Stimulated activated CD4-positive, alpha-beta T cell treated with anti-CD3 and anti-CD28 coated beads, TNF-alpha, amount 100 ng/mL, for 1 hour (primary cell): Measurements from ENCODE around the gene OR2V2.

Source experiments
- DNase-seq, 3 donors: peaks; one replicate each; pipeline ENCODE4 v3.0.0-alpha.2; 2020; ENCODE audit warnings: low read depth in 3 of 3, low spot score in 1 of 3

Gene OR2V2

GRCh38 chr5:181189962-181190710, 42.8 kb downstream of the OR2V2 start:
- DNase-seq: peak in 1 of 3 donors; percentile 42

- peak in 1 of 3 donors; percentile 38 for DNase-seq
Observed at GRCh38 chr5:181190711-181191525, 43.5 kb downstream of the OR2V2 start.

GRCh38 chr5:181191526-181192336, 44.3 kb downstream of the OR2V2 start:
- DNase-seq: peak; percentile 84 to 98 (median 96)

- DNase-seq: no peak
Observed at GRCh38 chr5:181192337-181193046, 45.1 kb downstream of the OR2V2 start.

GRCh38 chr5:181193656-181194055, 46.3 kb downstream of the OR2V2 start:
- no peak for DNase-seq

- DNase-seq: no peak
Observed at GRCh38 chr5:181194489-181195248, 47.3 kb downstream of the OR2V2 start.

GRCh38 chr5:181195249-181195761, 47.9 kb downstream of the OR2V2 start:
- no peak for DNase-seq

- no peak for DNase-seq
Observed at GRCh38 chr5:181197326-181197951, 50.1 kb downstream of the OR2V2 start.

- DNase-seq: no peak
Observed at GRCh38 chr5:181198106-181198685, 50.8 kb downstream of the OR2V2 start.

GRCh38 chr5:181198905-181199519, 51.6 kb downstream of the OR2V2 start:
- no peak for DNase-seq

GRCh38 chr5:181199881-181200638, 52.7 kb downstream of the OR2V2 start:
- no peak for DNase-seq

GRCh38 chr5:181200816-181201215, 53.4 kb downstream of the OR2V2 start:
- no peak for DNase-seq

GRCh38 chr5:181203093-181203711, 55.8 kb downstream of the OR2V2 start:
- no peak for DNase-seq

GRCh38 chr5:181203777-181204112, 56.4 kb downstream of the OR2V2 start:
- DNase-seq: no peak

- no peak for DNase-seq
Observed at GRCh38 chr5:181204113-181204825, 56.9 kb downstream of the OR2V2 start.

GRCh38 chr5:181204826-181205760, 57.7 kb downstream of the OR2V2 start, which contains the start of gene TRIM7:
TSS of gene TRIM7 (minus strand) at chr5:181205196. CDS start at chr5:181205110, 86 bp downstream.
- DNase-seq: no peak
